Fibroblast of mammary gland (primary cell): ENCODE measurements around the gene AURKA.

Experiments
- DNase-seq: peaks from one replicate; pipeline ENCODE4 v3.0.0-alpha.2; 2010; ENCODE audit warnings: low read depth
- H3K4me3 ChIP-seq: 2 replicates; pipeline ENCODE4 v1.5.1; 2011; ENCODE audit warnings: low read depth, mild to moderate bottlenecking, low read length, moderate library complexity; ENCODE audit not compliant: control insufficient read depth
- TF ChIP-seq, protein P1 (sequence below): conservative IDR thresholded peaks from 2 replicates; pipeline ENCODE4 v1.5.1; 2011; ENCODE audit warnings: low read depth, low read length, inconsistent platforms; ENCODE audit not compliant: control insufficient read depth, insufficient read depth

AURKA gene

GRCh38 chr20:56422824-56423189 is 30.8 kb upstream of the AURKA start:
- TF ChIP-seq, protein P1, sequence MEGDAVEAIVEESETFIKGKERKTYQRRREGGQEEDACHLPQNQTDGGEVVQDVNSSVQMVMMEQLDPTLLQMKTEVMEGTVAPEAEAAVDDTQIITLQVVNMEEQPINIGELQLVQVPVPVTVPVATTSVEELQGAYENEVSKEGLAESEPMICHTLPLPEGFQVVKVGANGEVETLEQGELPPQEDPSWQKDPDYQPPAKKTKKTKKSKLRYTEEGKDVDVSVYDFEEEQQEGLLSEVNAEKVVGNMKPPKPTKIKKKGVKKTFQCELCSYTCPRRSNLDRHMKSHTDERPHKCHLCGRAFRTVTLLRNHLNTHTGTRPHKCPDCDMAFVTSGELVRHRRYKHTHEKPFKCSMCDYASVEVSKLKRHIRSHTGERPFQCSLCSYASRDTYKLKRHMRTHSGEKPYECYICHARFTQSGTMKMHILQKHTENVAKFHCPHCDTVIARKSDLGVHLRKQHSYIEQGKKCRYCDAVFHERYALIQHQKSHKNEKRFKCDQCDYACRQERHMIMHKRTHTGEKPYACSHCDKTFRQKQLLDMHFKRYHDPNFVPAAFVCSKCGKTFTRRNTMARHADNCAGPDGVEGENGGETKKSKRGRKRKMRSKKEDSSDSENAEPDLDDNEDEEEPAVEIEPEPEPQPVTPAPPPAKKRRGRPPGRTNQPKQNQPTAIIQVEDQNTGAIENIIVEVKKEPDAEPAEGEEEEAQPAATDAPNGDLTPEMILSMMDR: no peak
- DNase-seq: no peak
- no peak overlapping the region for H3K4me3 ChIP-seq

DNA sequence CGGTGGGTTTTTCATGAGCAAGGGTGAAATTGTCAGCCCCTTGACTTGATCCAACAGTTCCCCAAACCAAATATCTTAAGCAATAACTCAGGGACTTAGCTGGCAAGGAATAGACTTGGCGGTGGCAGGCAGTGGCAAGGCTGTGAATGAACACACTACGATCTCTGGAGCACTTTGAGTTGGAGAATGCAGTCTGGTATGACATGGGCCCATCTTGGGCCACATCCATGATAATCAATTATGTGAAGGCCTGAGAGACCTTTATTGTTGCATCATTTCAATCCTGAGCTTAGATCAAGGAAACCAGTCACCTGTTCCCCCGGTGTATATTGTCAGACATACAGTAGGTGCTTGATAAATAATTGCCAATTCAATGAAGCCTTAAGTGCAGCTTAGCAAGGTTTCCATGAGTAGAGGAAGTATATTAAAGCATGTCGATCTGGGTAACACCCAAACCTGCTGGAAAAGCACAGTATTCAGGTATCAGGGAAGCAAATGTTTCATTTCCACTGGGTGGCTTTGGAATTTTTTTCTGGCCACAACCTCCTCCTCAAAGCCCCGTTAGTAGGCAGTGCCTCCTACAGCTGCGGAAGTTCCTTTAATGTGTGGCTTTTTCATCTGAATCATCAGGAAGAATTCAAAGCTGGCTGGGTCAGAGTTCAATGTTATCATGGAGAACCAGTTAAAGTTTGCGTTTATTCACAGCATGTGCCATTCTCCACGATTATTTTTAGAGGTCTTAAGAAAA is 30.2 kb upstream of the AURKA start:
- TF ChIP-seq, protein P1: no peak
- peak; percentile 72 for DNase-seq
- no peak overlapping the region for H3K4me3 ChIP-seq

DNA sequence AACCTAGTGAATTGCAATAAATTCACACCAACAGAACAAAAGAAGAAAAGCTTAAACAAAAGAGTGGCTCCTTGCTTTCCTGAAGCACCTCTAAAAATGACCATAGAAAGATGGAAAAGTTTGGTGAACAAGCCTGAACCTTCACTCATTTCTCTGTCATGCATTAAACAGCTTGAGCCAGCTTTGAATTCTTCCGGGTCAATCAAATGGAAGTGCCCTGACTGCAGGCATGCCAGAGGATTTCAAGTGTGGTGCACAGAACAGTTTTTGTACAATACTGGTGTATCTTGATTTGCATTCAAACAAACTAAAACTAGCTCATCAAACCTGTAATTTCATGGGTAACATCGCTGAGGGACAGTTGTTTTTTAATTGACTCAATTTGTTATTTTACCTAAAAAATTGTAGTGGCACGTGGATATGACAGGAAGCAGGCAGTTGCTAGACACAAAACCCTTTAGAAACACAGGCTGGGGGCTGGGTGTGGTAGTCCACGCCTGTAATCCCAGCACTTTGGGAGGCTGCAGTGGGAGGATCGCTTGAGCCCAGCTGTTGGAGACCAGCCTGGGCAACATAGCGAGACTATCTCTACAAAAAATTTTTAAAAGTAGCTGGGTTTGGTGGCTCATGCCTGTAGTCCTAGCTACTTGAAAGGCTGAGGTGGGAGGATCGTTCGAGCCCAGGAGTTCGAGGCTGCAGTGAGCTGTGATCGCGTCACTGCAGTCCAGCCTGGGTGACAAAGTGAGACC is 29.1 kb upstream of the AURKA start:
- no peak for DNase-seq
- TF ChIP-seq, protein P1: no peak
- H3K4me3 ChIP-seq: no peak overlapping the region

GRCh38 chr20:56420028-56420427 is 28.0 kb upstream of the AURKA start:
- DNase-seq: no peak
- TF ChIP-seq, protein P1: no peak
- no peak overlapping the region for H3K4me3 ChIP-seq

GRCh38 chr20:56418385-56418861 is 26.4 kb upstream of the AURKA start:
- peak; percentile 42 for DNase-seq
- no peak overlapping the region for H3K4me3 ChIP-seq
- TF ChIP-seq, protein P1: no peak

- no peak overlapping the region for H3K4me3 ChIP-seq
- peak; percentile 38 for DNase-seq
- TF ChIP-seq, protein P1: no peak
These were observed 25.9 kb upstream of the AURKA start for GRCh38 chr20:56417911-56418310.
